HG03457 (cell line): ENCODE results near the gene C1orf146.
"Not testable (repeated sequence)": the region's sequence is repeated elsewhere in the genome, so short reads cannot be mapped to it uniquely, and the experiment has no call there.

ENCODE experiments used
- ATAC-seq: cut with Tn5 transposase; IDR thresholded peaks from one replicate; pipeline ENCODE4 v1.9.1; 2021; ENCODE audit warnings: moderate number of reproducible peaks; ENCODE audit not compliant: unreplicated experiment

The C1orf146 gene

DNA sequence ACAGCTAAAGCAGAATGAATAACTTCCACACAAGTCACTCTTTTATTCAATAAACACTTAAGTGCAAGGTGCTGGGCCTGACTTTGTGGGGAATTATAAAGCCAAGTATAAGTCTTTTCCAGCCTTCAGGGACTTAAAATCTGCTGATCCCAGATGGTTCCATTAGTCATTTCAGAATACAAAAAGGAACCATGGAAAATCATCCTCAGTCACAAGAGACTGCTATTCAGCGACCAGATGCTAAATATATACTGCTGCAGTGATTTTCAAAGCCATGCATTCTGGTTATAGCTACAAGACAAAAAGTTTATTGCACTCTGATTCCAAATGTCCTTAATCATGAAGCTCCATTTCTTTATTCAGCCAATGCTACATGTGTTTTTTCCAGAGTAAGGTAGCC lies 55.3 kb downstream of the C1orf146 start:
- ATAC-seq, result no peak

DNA sequence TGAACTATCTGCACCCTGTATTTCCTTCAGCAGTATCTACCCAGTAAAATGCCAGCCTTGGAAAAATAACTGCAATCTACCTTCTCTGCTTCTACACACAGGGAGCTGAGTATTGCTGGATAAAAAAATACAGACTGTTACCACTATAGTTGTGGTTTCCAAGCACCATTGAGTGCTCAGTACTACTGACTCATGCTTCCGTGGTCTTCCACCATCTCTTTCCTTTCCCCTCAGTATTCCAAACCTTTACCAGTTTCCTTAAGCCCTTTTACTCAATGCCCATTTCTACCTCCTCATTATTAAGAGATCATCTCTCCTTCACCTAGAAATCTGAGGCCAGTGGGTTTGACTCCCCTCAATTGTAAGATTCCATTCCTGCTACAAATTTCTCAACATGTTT lies 57.2 kb downstream of the C1orf146 start:
- no peak for ATAC-seq

DNA sequence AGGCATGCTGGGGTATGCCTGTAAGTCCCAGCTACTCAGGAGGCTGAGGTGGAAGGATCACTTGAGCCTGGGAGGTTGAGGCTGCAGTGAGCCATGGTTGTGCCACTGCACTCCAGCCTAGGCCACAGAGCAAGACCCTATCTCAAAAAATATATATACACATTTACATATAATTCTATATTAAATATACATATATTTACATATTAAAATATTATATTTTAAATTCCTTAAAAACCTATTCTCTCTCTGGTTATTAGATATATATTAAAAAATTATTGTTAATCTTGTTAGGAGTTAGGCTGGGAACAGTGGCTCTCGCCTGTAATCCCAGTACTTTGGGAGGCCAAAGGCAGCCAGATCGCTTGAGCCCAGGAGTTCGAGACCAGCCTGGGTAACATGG lies 58.4 kb downstream of the C1orf146 start:
- ATAC-seq, result no peak

DNA sequence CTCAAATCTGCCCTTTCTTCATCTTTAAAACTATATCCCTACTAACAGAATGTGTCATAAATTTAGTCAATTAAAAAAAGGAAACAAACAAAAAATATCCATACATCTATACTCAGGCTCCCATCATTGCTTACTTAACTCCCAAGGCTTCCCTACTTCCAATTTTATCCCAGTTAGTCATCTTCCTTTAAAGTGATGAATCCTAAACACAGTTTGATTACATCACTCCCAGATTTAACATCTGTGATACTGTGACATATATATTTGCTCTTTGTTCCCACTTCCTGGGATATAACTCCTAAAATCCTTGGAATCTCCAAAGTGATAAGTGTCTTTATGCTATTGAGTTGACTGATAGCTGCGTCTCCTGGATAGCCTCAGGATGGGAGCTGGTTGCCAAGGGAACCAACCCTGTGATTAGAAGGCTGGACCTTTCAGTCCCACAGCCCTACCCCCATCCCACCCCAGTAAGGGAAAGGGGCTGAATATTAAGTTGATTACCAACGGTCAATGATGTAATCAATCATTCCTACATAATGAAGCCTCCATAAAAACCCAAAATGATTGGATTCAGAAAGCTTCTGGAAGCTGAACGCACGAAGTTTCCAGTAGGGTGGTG lies 59.5 kb downstream of the C1orf146 start:
- ATAC-seq, result no peak

DNA sequence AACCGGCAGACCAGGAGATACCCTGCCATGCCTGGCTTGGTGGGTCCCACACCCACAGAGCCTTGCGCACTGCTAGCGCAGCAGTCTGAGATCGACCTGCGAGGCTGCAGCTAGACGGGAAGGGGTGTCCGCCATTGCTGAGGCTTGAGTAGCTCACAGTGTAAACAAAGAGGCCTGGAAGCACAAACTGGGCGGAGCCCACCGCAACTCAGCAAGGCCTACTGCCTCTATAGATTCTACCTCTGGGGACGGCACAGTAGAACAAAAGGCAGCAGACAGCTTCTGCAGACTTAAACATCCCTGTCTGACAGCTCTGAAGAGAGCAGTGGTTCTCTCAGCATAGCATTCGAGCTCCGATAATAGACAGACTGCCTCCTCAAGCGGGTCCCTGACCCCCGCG lies 62.1 kb downstream of the C1orf146 start:
- ATAC-seq, result not testable (repeated sequence)

DNA sequence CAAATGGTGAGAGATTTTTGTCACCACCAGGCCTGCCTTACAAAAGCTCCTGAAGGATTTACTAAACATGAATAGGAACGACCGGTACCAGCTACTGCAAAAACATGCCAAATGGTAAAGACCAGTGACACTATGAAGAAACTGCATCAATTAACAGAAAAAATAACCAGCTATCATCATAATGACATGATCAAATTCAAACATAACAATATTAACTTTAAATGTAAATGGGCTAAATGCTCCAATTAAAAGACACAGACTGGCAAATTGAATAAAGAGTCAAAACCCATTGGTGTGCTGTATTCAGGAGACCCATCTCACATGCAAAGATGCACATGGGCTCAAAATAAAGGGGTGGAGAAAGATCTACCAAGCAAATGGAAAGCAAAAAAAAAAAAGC lies 63.7 kb downstream of the C1orf146 start:
- not testable (repeated sequence) for ATAC-seq

DNA sequence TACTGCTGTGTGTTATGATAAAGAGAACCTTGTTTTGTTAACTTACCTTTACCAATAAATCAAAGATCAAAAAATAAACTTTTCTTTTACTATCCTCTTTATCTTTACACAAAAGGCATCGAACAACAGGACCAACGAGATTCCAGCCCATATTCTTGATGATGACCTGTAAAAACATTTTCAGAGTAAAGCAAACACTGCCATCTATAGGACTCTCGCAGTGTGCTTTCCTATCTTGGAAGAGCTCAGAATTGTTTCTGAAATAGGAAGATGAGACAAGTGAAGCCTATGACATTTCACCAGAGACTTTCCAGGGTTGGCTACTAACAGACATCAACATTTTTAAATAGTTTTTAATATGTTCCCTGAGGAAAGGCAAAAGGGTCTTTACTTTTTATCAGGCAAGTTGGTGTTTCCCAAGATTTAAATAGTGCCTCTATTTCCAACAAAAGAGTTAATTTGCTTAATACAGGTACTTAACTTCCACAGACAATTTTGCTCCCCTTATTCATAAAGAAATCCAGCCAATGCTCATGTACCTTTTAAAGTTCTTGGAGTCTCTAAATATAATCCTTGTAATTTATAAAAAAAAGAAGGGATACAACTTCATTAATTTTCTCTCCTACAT lies 73.8 kb downstream of the C1orf146 start:
- no peak for ATAC-seq
